DMS 273 (cell line): ENCODE measurements around the gene TPSD1.
"Not testable (repeated sequence)": the region's sequence is repeated elsewhere in the genome, so short reads cannot be mapped to it uniquely, and the experiment has no call there.

ENCODE experiments used
- DNase-seq: peaks from one replicate; lab custom pipeline; 2025; ENCODE audit not compliant: unreplicated experiment; lab: John Stamatoyannopoulos, UW

The TPSD1 gene

DNA sequence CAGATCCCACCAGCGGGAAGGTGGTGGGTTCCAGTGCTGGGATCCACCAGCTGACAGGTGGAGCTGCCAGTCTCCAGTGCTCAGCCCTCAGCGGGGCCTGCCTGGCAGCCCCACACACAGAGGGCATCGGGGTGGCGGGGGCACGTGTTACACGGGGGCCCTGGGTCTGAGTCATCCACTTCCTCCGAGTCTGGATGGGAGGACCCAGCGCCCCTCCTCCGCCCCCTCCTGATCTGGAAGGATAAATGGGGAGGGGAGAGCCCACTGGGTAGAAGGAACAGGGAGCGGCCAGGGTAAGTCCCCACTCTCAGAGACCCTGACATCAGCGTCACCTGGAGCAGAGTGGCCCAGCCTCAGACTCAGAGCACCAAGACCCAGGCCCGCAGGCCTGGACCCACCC is 15.4 kb upstream of the TPSD1 start, which contains the start of gene TPSAB1:
Gene TPSAB1 (plus strand): TSS at position 270 of the 400 bp plus-strand sequence. CDS start 234 bp downstream, outside the sequence.
- not testable (repeated sequence) for DNase-seq

GRCh38 chr16:1241081-1241480 is 14.8 kb upstream of the TPSD1 start:
- not testable (repeated sequence) for DNase-seq

- DNase-seq, result not testable (repeated sequence)
These were observed 12.5 kb upstream of the TPSD1 start for GRCh38 chr16:1243363-1243762.

GRCh38 chr16:1243907-1244850 is 11.7 kb upstream of the TPSD1 start:
- not testable (repeated sequence) for DNase-seq

DNA sequence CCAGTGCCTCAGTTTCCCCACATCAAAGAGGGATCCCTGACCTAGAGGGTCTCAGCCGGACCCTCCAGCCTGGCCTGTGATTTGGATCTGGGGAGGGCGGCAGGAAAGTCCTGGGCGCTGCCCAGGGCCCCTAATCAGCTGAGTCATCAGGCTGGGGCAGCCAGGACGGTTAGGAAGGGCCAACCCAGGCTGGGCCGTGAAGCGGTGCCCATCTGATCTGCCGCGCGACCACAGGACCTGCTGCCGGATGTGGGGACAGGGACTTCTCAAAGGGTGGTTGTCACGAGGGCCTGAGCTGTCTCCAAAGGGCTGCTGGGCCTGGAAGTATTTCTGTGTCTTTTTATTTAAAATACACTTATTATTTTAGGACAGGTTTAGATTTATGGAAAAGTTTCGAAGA is 11.0 kb upstream of the TPSD1 start:
- no peak for DNase-seq

GRCh38 chr16:1245452-1246020 is 10.3 kb upstream of the TPSD1 start:
- no peak for DNase-seq

- not testable (repeated sequence) for DNase-seq
These were observed 7.8 kb upstream of the TPSD1 start for GRCh38 chr16:1247903-1248537.

GRCh38 chr16:1249031-1249755 is 6.7 kb upstream of the TPSD1 start:
- DNase-seq, result not testable (repeated sequence)

GRCh38 chr16:1253701-1254364 is 2.0 kb upstream of the TPSD1 start:
- DNase-seq, result not testable (repeated sequence)

- not testable (repeated sequence) for DNase-seq
These were observed 1.0 kb upstream of the TPSD1 start for GRCh38 chr16:1254821-1255220.

GRCh38 chr16:1256296-1256873 is 516 bp downstream of the TPSD1 start:
- DNase-seq, result not testable (repeated sequence)

DNA sequence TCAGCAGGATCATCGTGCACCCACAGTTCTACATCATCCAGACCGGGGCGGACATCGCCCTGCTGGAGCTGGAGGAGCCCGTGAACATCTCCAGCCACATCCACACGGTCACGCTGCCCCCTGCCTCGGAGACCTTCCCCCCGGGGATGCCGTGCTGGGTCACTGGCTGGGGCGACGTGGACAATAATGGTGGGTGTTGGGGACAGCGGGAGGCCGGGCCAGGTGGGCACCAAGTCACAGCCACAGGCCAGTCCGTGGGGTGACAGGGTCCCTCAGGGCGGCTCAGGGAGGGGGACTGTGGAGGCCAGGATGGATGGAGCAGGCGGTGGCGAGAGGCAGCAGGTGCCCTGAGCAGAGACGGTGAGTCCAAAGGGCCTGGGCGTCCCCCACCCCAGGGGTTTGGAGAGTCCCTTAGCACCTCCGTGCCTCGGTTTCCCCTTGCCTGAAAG is 1.0 kb downstream of the TPSD1 start:
- DNase-seq, result no peak

- peak; percentile 55 for DNase-seq
These were observed 1.8 kb downstream of the TPSD1 start for GRCh38 chr16:1257561-1258224.

DNA sequence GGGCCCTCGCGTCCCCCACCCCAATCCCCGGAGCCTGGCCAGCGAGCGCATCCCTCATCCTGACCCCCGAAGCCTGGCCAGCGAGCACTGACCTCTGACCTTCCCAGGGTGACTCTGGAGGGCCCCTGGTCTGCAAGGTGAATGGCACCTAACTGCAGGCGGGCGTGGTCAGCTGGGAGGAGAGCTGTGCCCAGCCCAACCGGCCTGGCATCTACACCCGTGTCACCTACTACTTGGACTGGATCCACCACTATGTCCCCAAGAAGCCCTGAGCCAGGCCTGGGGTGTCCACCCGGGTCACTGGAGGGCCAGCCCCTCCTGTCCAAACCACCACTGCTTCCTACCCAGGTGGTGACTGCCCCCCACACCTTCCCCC is 2.3 kb downstream of the TPSD1 start:
- DNase-seq, result no peak

DNA sequence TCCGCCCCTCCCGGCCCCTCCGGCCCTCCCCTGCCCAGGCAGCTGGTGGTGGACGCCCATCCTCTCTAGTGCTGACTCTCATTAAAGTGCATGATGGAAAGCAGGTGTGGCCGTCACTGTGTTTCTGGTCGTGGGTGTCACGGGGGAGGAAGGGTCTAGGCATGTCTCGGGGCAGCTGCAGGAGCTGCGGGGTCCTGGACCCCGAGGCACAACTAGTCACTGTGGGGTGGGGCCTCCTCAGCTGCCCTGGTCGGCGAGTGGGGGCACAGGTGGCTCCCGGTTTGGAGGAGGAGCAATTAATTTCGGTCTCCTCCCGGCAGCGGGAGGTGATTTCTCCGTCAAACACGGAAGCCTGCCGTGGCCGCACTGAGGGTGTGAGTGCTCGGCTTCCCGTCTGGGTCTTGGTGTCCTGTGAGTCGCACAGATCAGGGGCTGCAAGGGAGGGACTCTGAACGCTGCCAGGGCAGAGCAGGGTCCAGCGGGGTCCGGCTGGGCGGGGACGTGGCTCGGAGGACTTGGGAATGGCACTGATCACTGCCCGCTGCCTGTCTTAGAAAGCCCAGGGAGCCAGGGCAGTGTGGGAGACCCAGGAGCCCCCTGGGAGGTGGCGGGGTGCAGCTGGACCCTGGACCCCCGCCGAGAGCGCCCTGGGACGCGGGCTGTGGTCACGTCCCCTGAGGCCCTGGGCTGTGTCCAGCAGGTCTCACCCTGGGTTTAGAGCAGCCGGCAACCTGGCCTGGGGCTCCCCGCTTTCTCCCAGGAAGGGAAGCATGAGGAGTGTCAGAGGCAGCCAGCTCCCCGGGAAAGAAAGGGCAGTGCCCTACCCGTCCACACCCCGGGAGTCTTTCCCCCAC is 3.3 kb downstream of the TPSD1 start:
- DNase-seq, result peak; percentile 50

GRCh38 chr16:1259760-1260068 is 3.8 kb downstream of the TPSD1 start:
- DNase-seq, result no peak

GRCh38 chr16:1260101-1260680 is 4.3 kb downstream of the TPSD1 start:
- no peak for DNase-seq

- peak; percentile 57 for DNase-seq
These were observed 5.4 kb downstream of the TPSD1 start for GRCh38 chr16:1261131-1261892.
